HCT116 (cell line): Measurements from ENCODE around the gene CST6. TPM values are rescaled to one million over a fixed set of nuclear protein-coding genes. Genes with fewer than 3 reads are reported as not detected.

Experiments used
- ATAC-seq: fragments of 200-7000 bp; cut with Tn5 transposase; 2 replicates; pipeline ENCODE4 v1.9.1; 2020; ENCODE audit warnings: mild to moderate bottlenecking, moderate library complexity
- BruUV-seq: library from RNA; stranded (reverse); fragments of 400-500 nt; replicated peaks from 2 replicates; lab custom pipeline; 2021; lab: Mats Ljungman, UMichigan
- CTCF ChIA-PET: fragments of 300-600 bp; sonication (Branson Sonifier 250); formaldehyde crosslinking; loops from one replicate; lab custom pipeline; 2021; ENCODE audit warnings: antibody characterized with exemption; lab: Charles Lee
- POLR2A ChIA-PET: fragments of 300-600, 350-600 bp; sonication (Branson Sonifier 250); formaldehyde crosslinking; loops from one replicate; lab custom pipeline; 2021; ENCODE audit warnings: antibody characterized with exemption; lab: Charles Lee
- RAD21 ChIA-PET, 2 experiments: fragments of 300-600 bp; sonication (Branson Sonifier 250); formaldehyde crosslinking; loops; one replicate each; lab custom pipeline; 2023; ENCODE audit warnings: low total read pairs in 2 of 2; ENCODE audit not compliant: uncharacterized antibody in 2 of 2, unreplicated experiment in 2 of 2, low non-redundant PET in 1 of 2; lab: Charles Lee
- DNase-seq: peaks from one replicate; pipeline ENCODE4 v3.0.0-alpha.2; 2010; ENCODE audit warnings: low read depth, low spot score
- H2AFZ ChIP-seq: fragments of 200-600 bp; shearing (Covaris generic), sonication (generic); 2 replicates; pipeline ENCODE4 v1.6.1; 2017; ENCODE audit warnings: low read depth, mixed run types, mixed read lengths, antibody characterized with exemption, low read length; ENCODE audit not compliant: poor library complexity, severe bottlenecking
- H3K27ac ChIP-seq: 2 replicates; pipeline ENCODE4 v1.5.1; 2012; ENCODE audit warnings: low read depth, low read length
- H3K27me3 ChIP-seq: fragments of 200-600 bp; sonication (generic); 2 replicates; pipeline ENCODE4 v1.6.1; 2016; ENCODE audit warnings: mixed run types, low read length, mixed read lengths; ENCODE audit not compliant: insufficient read depth
- H3K36me3 ChIP-seq, 2 experiments: fragments of 200-500 bp in 1 of 2; fragments of 200-600 bp in 1 of 2; sonication (Bioruptor generic) in 1 of 2; sonication (generic) in 1 of 2; 2 replicates each; pipeline versions ENCODE4 v1.5.1 to v1.6.1; 2014 to 2016; ENCODE audit warnings: low read length in 2 of 2, inconsistent platforms in 1 of 2, mixed read lengths in 1 of 2, mixed run types in 1 of 2; ENCODE audit not compliant: insufficient read depth in 2 of 2, control insufficient read depth in 1 of 2
- H3K4me1 ChIP-seq, 2 experiments: fragments of 200-600 bp in 1 of 2; sonication (generic) in 1 of 2; 2 replicates each; pipeline versions ENCODE4 v1.5.1 to v1.6.1; 2012 to 2017; ENCODE audit warnings: low read length in 2 of 2, inconsistent platforms in 1 of 2, mild to moderate bottlenecking in 1 of 2, mixed read lengths in 1 of 2, mixed run types in 1 of 2, moderate library complexity in 1 of 2; ENCODE audit not compliant: insufficient read depth in 2 of 2, control insufficient read depth in 1 of 2
- H3K4me2 ChIP-seq: fragments of 200-600 bp; sonication (generic); 2 replicates; pipeline ENCODE4 v1.6.1; 2017; ENCODE audit warnings: mixed run types, low read length, mixed read lengths
- H3K4me3 ChIP-seq, 2 experiments: fragments of 200-600 bp in 1 of 2; sonication (generic) in 1 of 2; replicated peaks in 1 of 2; 2 replicates each; pipeline ENCODE4 v1.5.1; 2011 to 2016; ENCODE audit warnings: low read length in 2 of 2, control low read depth in 1 of 2, low read depth in 1 of 2, mild to moderate bottlenecking in 1 of 2, mixed read lengths in 1 of 2, mixed run types in 1 of 2
- H3K79me2 ChIP-seq: fragments of 200-600 bp; sonication (generic); 2 replicates; pipeline ENCODE4 v1.6.1; 2017; ENCODE audit warnings: mild to moderate bottlenecking, mixed run types, low read length, moderate library complexity, mixed read lengths; ENCODE audit not compliant: insufficient read depth
- H3K9ac ChIP-seq: fragments of 200-600 bp; sonication (generic); 2 replicates; pipeline ENCODE4 v1.6.1; 2016; ENCODE audit warnings: low read length, mixed read lengths
- H3K9me2 ChIP-seq: fragments of 200-600 bp; sonication (generic), shearing (Covaris generic); 2 replicates; pipeline ENCODE4 v1.6.1; 2017; ENCODE audit warnings: mixed run types, mild to moderate bottlenecking, moderate library complexity; ENCODE audit not compliant: insufficient read depth
- H3K9me3 ChIP-seq, 2 experiments: fragments of 200-500 bp in 1 of 2; fragments of 200-600 bp in 1 of 2; sonication (Bioruptor generic) in 1 of 2; sonication (generic) in 1 of 2; 2 replicates each; pipeline ENCODE4 v1.6.1; 2014 to 2017; ENCODE audit warnings: low read length in 2 of 2, mixed read lengths in 2 of 2, inconsistent platforms in 1 of 2, low read depth in 1 of 2, mild to moderate bottlenecking in 1 of 2, mixed run types in 1 of 2, moderate library complexity in 1 of 2; ENCODE audit not compliant: control insufficient read depth in 1 of 2, insufficient read depth in 1 of 2
- H4K20me1 ChIP-seq: fragments of 200-600 bp; sonication (generic), shearing (Covaris generic); 2 replicates; pipeline ENCODE4 v1.6.1; 2017; ENCODE audit warnings: mixed run types, mild to moderate bottlenecking, moderate library complexity; ENCODE audit not compliant: insufficient read depth
- CEBPB ChIP-seq: IDR thresholded peaks from 2 replicates; pipeline ENCODE4 v1.6.1; 2012; ENCODE audit warnings: low read depth
- EGR1 ChIP-seq: IDR thresholded peaks from 2 replicates; pipeline ENCODE4 v1.6.1; 2012; ENCODE audit warnings: low read depth
- ELF1 ChIP-seq: IDR thresholded peaks from 2 replicates; pipeline ENCODE4 v1.6.1; 2012; ENCODE audit warnings: low read depth, borderline replicate concordance
- EZH2 ChIP-seq: fragments of 200-600 bp; sonication (generic); IDR thresholded peaks from 2 replicates; pipeline ENCODE4 v1.6.1; 2017; ENCODE audit warnings: antibody characterized with exemption, mixed run types
- EZH2phosphoT487 ChIP-seq: fragments of 200-600 bp; IDR thresholded peaks from 2 replicates; pipeline ENCODE4 v1.6.1; 2018; ENCODE audit warnings: antibody characterized with exemption, borderline replicate concordance
- FOSL1 ChIP-seq: IDR thresholded peaks from 2 replicates; pipeline ENCODE4 v1.6.1; 2012; ENCODE audit warnings: low read depth
- JUND ChIP-seq: IDR thresholded peaks from 2 replicates; pipeline ENCODE4 v1.6.1; 2012
- POLR2A ChIP-seq: IDR thresholded peaks from 2 replicates; pipeline ENCODE4 v1.7.0; 2011; ENCODE audit warnings: borderline replicate concordance; ENCODE audit not compliant: insufficient read depth, insufficient read length; ENCODE audit errors: extremely low read depth
- POLR2AphosphoS5 ChIP-seq: IDR thresholded peaks from 2 replicates; pipeline ENCODE4 v1.6.1; 2011; ENCODE audit warnings: mild to moderate bottlenecking, low read depth, low read length, moderate library complexity
- RAD21 ChIP-seq: IDR thresholded peaks from 2 replicates; pipeline ENCODE4 v1.6.1; 2012; ENCODE audit warnings: low read depth, mild to moderate bottlenecking
- SIN3A ChIP-seq: IDR thresholded peaks from 2 replicates; pipeline ENCODE4 v1.6.1; 2012; ENCODE audit warnings: low read depth
- SP1 ChIP-seq: IDR thresholded peaks from 2 replicates; pipeline ENCODE4 v1.6.1; 2012; ENCODE audit warnings: low read depth
- SRF ChIP-seq: IDR thresholded peaks from 2 replicates; pipeline ENCODE4 v1.6.1; 2012; ENCODE audit warnings: low read depth
- TCF7L2 ChIP-seq: IDR thresholded peaks from 2 replicates; pipeline ENCODE4 v1.7.0; 2011; ENCODE audit warnings: borderline replicate concordance, inconsistent platforms; ENCODE audit not compliant: insufficient read depth, insufficient read length; ENCODE audit errors: extremely low read depth
- YY1 ChIP-seq: IDR thresholded peaks from 2 replicates; pipeline ENCODE4 v1.6.1; 2011; ENCODE audit warnings: low read length, low read depth, moderate library complexity, mild to moderate bottlenecking; ENCODE audit not compliant: insufficient replicate concordance; ENCODE audit errors: extremely low read depth
- intact Hi-C: fragments of 100-400 bp; cut with micrococcal nuclease; formaldehyde crosslinking; loops from 2 replicates; pipeline ENCODE4 v1.10.0; 2022
- total RNA-seq: library from RNA; stranded (reverse); gene quantifications from one replicate; pipeline ENCODE4 v1.2.1, GENCODE V29; 2021; ENCODE audit not compliant: unreplicated experiment
- TF ChIP-seq, protein P1 (sequence below), 3 experiments: fragments of 200-600 bp in 1 of 3; sonication (generic) in 1 of 3; IDR thresholded peaks in 2 of 3; conservative IDR thresholded peaks in 1 of 3; 2 replicates each; pipeline ENCODE4 v1.5.1; 2012 to 2017; ENCODE audit warnings: low read depth in 2 of 3, low read length in 2 of 3, antibody characterized with exemption in 1 of 3, borderline replicate concordance in 1 of 3, control low read depth in 1 of 3, mild to moderate bottlenecking in 1 of 3, mixed read lengths in 1 of 3, mixed run types in 1 of 3, moderate library complexity in 1 of 3; ENCODE audit not compliant: insufficient read depth in 1 of 3
- TF ChIP-seq, protein P2 (sequence below): IDR thresholded peaks from 2 replicates; pipeline ENCODE4 v1.6.1; 2012
- TF ChIP-seq, protein P3 (sequence below): IDR thresholded peaks from 2 replicates; pipeline ENCODE4 v1.6.1; 2012
- TF ChIP-seq, protein P4 (sequence below): IDR thresholded peaks from 2 replicates; pipeline ENCODE4 v1.6.1; 2012; ENCODE audit warnings: low read depth
- TF ChIP-seq, protein P5 (sequence below): IDR thresholded peaks from 2 replicates; pipeline ENCODE4 v1.6.1; 2011; ENCODE audit warnings: mild to moderate bottlenecking, low read length, moderate library complexity; ENCODE audit not compliant: insufficient replicate concordance; ENCODE audit errors: extremely low read depth

CST6 gene
- total RNA-seq, 1 experiment from 2014 or later = 68.1 TPM

DNA sequence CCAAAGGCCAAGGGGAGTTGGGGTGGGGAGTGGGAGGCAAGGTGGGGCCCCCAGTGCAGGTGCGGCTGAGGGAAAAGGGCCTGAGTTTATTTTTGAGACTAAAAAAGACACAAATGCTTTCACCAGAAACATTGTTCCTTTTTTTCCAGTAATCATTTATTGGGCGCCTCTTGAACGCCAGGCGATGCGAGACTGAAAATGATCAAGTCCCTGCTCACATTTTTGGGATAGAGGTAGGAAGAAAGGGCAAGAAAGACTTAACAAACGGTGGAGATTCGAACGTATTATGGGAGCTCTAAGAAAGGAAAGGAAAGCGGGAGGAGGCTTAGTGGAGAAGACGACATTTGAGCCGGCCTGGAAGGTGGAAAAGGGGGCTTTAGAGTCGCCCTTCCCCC is 39.6 kb downstream of the CST6 start:
- Histone ChIP-seq H3K79me2 (peaks cover 40% of the 10 kb centered on the region), H2AFZ (no peak overlapping the region), H3K36me3 (peaks cover 17 to 20% of the 10 kb centered on the region in 2 experiments; a peak in 3 of 4 replicates), H3K27ac (peak overlapping the region; percentile 83), H3K4me1 (peaks cover 21% of the 10 kb centered on the region in 2 experiments), H3K4me2 (peak overlapping the region; percentile 92), H3K27me3 (no peaks in the 10 kb centered on the region), H3K9me2 (no peaks in the 10 kb centered on the region), H3K9me3 (no peaks in the 10 kb centered on the region), H4K20me1 (no peaks in the 10 kb centered on the region), H3K9ac (peak overlapping the region; percentile 79), H3K4me3 (peak overlapping the region; percentile 60 to 79)
- intact Hi-C loops = no loop called here
- DNase-seq (no peak), ATAC-seq (no peak)
- ChIA-PET RAD21 (interaction anchor here in 1 of 2 experiments (0.6 kb wide), 1 partner anchor 192 kb away, joined by 3 read pairs; no protein-coding TSS in a partner anchor), POLR2A (interaction anchor here (1.8 kb wide), 1 partner anchor 159 kb away, joined by 5 read pairs; no protein-coding TSS in a partner anchor), CTCF (interaction anchor here (0.9 to 1.9 kb wide), 4 partner anchors 16 to 192 kb away, joined by 3 to 6 read pairs (median 4); partner anchors contain the start of genes BANF1 and EIF1AD)
- TF ChIP-seq SRF (no peak), POLR2AphosphoS5 (no peak), EZH2phosphoT487 (no peak), TCF7L2 (no peak), EZH2 (no peak), SP1 (no peak), CEBPB (no peak), ELF1 (no peak), RAD21 (no peak), YY1 (no peak), SIN3A (no peak), FOSL1 (no peak), JUND (no peak), POLR2A (no peak), EGR1 (no peak)
- TF ChIP-seq, protein P1, sequence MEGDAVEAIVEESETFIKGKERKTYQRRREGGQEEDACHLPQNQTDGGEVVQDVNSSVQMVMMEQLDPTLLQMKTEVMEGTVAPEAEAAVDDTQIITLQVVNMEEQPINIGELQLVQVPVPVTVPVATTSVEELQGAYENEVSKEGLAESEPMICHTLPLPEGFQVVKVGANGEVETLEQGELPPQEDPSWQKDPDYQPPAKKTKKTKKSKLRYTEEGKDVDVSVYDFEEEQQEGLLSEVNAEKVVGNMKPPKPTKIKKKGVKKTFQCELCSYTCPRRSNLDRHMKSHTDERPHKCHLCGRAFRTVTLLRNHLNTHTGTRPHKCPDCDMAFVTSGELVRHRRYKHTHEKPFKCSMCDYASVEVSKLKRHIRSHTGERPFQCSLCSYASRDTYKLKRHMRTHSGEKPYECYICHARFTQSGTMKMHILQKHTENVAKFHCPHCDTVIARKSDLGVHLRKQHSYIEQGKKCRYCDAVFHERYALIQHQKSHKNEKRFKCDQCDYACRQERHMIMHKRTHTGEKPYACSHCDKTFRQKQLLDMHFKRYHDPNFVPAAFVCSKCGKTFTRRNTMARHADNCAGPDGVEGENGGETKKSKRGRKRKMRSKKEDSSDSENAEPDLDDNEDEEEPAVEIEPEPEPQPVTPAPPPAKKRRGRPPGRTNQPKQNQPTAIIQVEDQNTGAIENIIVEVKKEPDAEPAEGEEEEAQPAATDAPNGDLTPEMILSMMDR (IDR thresholded peaks at IDR 0.05 in 2 of 3, conservative IDR thresholded peaks at IDR 0.05 in 1 of 3; ENCODE audit: borderline replicate concordance in 1 of 3, insufficient read depth in 1 of 3, low read depth in 2 of 3, low read length in 2 of 3) = no peak
- TF ChIP-seq, protein P2, sequence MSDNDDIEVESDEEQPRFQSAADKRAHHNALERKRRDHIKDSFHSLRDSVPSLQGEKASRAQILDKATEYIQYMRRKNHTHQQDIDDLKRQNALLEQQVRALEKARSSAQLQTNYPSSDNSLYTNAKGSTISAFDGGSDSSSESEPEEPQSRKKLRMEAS = no peak
- TF ChIP-seq, protein P3, sequence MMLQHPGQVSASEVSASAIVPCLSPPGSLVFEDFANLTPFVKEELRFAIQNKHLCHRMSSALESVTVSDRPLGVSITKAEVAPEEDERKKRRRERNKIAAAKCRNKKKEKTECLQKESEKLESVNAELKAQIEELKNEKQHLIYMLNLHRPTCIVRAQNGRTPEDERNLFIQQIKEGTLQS = no peak
- TF ChIP-seq, protein P4, sequence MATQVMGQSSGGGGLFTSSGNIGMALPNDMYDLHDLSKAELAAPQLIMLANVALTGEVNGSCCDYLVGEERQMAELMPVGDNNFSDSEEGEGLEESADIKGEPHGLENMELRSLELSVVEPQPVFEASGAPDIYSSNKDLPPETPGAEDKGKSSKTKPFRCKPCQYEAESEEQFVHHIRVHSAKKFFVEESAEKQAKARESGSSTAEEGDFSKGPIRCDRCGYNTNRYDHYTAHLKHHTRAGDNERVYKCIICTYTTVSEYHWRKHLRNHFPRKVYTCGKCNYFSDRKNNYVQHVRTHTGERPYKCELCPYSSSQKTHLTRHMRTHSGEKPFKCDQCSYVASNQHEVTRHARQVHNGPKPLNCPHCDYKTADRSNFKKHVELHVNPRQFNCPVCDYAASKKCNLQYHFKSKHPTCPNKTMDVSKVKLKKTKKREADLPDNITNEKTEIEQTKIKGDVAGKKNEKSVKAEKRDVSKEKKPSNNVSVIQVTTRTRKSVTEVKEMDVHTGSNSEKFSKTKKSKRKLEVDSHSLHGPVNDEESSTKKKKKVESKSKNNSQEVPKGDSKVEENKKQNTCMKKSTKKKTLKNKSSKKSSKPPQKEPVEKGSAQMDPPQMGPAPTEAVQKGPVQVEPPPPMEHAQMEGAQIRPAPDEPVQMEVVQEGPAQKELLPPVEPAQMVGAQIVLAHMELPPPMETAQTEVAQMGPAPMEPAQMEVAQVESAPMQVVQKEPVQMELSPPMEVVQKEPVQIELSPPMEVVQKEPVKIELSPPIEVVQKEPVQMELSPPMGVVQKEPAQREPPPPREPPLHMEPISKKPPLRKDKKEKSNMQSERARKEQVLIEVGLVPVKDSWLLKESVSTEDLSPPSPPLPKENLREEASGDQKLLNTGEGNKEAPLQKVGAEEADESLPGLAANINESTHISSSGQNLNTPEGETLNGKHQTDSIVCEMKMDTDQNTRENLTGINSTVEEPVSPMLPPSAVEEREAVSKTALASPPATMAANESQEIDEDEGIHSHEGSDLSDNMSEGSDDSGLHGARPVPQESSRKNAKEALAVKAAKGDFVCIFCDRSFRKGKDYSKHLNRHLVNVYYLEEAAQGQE = no peak
- TF ChIP-seq, protein P5, sequence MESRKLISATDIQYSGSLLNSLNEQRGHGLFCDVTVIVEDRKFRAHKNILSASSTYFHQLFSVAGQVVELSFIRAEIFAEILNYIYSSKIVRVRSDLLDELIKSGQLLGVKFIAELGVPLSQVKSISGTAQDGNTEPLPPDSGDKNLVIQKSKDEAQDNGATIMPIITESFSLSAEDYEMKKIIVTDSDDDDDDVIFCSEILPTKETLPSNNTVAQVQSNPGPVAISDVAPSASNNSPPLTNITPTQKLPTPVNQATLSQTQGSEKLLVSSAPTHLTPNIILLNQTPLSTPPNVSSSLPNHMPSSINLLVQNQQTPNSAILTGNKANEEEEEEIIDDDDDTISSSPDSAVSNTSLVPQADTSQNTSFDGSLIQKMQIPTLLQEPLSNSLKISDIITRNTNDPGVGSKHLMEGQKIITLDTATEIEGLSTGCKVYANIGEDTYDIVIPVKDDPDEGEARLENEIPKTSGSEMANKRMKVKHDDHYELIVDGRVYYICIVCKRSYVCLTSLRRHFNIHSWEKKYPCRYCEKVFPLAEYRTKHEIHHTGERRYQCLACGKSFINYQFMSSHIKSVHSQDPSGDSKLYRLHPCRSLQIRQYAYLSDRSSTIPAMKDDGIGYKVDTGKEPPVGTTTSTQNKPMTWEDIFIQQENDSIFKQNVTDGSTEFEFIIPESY = no peak
- TSS peak; percentile 98 for BruUV-seq
